Adrenal gland (tissue), 12 donors: Measurements from ENCODE around the gene MRPL38. TPM values are rescaled to one million over a fixed set of nuclear protein-coding genes. Genes with fewer than 3 reads are reported as not detected.
"Not testable (repeated sequence)": the region's sequence is repeated elsewhere in the genome, so short reads cannot be mapped to it uniquely, and the experiment has no call there.

Experiments
- DNase-seq, 7 donors: peaks; one replicate each; pipeline ENCODE4 v3.0.0-alpha.2; 2019 to 2020
- H3K27ac ChIP-seq, 5 donors: fragments of 200-600 bp; sonication (generic) in 4 of 5; 1 replicate in 3 of 5; 2 replicates in 2 of 5; pipeline versions ENCODE4 v1.5.1 to v1.8.0; 2016 to 2020; ENCODE audit warnings: mild to moderate bottlenecking in 1 of 5
- H3K27me3 ChIP-seq: fragments of 200-600 bp; 2 replicates; pipeline ENCODE4 v1.8.0; 2021
- H3K36me3 ChIP-seq, 2 donors: fragments of 200-600 bp; replicated peaks in 1 of 2; 1 replicate in 1 of 2; 2 replicates in 1 of 2; pipeline versions ENCODE4 v1.5.1 to v1.8.0; 2018 to 2022
- H3K4me1 ChIP-seq, 2 donors: fragments of 200-600 bp; replicated peaks in 1 of 2; 1 replicate in 1 of 2; 2 replicates in 1 of 2; pipeline versions ENCODE4 v1.5.1 to v1.8.0; 2018 to 2021
- H3K4me3 ChIP-seq, 4 donors: fragments of 200-600 bp; sonication (generic) in 3 of 4; one replicate each; pipeline ENCODE4 v1.5.1; 2016 to 2018
- H3K9me3 ChIP-seq, 3 donors: fragments of 200-600 bp; sonication (generic) in 1 of 3; replicated peaks in 1 of 3; 1 replicate in 2 of 3; 2 replicates in 1 of 3; pipeline versions ENCODE4 v1.5.1 to v1.8.0; 2016 to 2021
- POLR2A ChIP-seq, 2 donors: fragments of 450-650 bp; IDR thresholded peaks; one replicate each; pipeline ENCODE4 v1.6.1; 2017; ENCODE audit warnings: antibody characterized with exemption in 2 of 2, mild to moderate bottlenecking in 2 of 2, moderate library complexity in 1 of 2
- WGBS, 4 donors: extraction: QIAGEN DNeasy Blood & Tissue Kit in 2 of 4; methylation state at CpG; one replicate each; pipeline versions ENCODE4 v1.1.5 to v1.1.7; 2013 to 2017; 5-methylcytosine and 5-hydroxymethylcytosine counted together
- intact Hi-C, 2 donors: fragments of 100-400 bp; cut with DNase I; formaldehyde crosslinking; loops; one replicate each; pipeline versions ENCODE4 v1.14.1 to v1.15.0; 2022 to 2023
- polyA plus RNA-seq, 3 donors: library from polyadenylated mRNA; stranded (reverse); fragments of 200-250 nt in 2 of 3; fragments of 350-450 nt in 1 of 3; fragmentation: Illumina TruSeq in 1 of 3; extraction: RNeasy Lipid Tissue Mini Kit (QIAGEN cat#74804) in 1 of 3; gene quantifications; one replicate each; pipeline ENCODE4 v1.2.3, GENCODE V29; 2013 to 2014
- total RNA-seq, 9 donors: library from RNA; depleted of rRNA in 4 of 9; stranded (reverse); fragments of >200 nt in 4 of 9; fragments of 120-200 nt in 1 of 9; fragmentation: NEBNext Ultra II Directional in 1 of 9; extraction: Animal tissue kit (Norgen Biotek cat#: 25700) in 1 of 9; gene quantifications; one replicate each; pipeline versions ENCODE4 v1.1.0 to v1.2.4, GENCODE V29; 2013 to 2023
- TF ChIP-seq, protein P1 (sequence below), 6 experiments: fragments of 450-650 bp in 4 of 6; fragments of 200-600 bp in 2 of 6; sonication (generic) in 1 of 6; IDR thresholded peaks; 1 replicate in 5 of 6; 2 replicates in 1 of 6; pipeline versions ENCODE4 v1.5.1 to v1.8.0; 2016 to 2021; ENCODE audit warnings: antibody characterized with exemption in 6 of 6, mild to moderate bottlenecking in 2 of 6, moderate library complexity in 1 of 6
- donor health status: healthy with polysubstance abuse.
- donor health status: Bipolar disorder and iron deficiency.
- donor health status: DM: yes; HTN: yes; CAD: no.
- donor health status: DM: no; HTN: no; CAD: no.
- donor health status: DM: no; HTN: no; CAD: no.
- donor health status: DM: yes; HTN: yes; CAD: no.

Gene MRPL38
- total and polyA plus RNA-seq, 12 donors = 36.7 to 214 (median 82.7) TPM

DNA sequence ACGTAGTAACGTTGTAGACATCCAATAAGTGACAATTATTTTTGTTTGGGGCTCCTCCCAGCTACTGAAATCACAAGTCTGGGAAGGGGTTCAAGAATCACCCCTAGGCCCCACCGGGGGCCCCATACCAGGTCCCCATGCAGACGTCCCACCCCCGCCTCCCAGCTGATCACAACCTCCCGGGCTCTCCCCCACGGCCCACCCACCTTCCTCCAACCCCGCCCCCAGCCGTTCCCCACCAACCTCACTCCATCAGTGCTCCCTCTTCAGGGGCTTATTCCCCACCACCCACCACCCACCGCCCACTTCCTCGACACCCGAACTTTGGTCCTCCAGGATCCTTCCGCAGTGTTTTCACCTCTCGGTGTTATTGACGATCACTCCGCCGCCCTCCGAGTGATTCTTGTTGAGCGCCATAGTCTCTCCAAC, 49.8 kb downstream of the MRPL38 start:
- H3K9me3 ChIP-seq = no peaks in the 10 kb centered on the region
- H3K27me3 ChIP-seq = no peaks in the 10 kb centered on the region
- intact Hi-C loops = no loop called here
- DNase-seq = peak in 1 of 7 donors; percentile 58
- H3K4me1 ChIP-seq = peaks cover 13 to 39% of the 10 kb centered on the region in 2 donors
- H3K36me3 ChIP-seq = peaks cover 0 to 21% of the 10 kb centered on the region in 2 donors
- WGBS, 4 donors = 1 to 3% (median 2%) methylated on average over 12 to 19 of the region's 19 CpGs
- peak overlapping the region in 3 of 4 donors; percentile 20 to 81 (median 58) for H3K4me3 ChIP-seq
- TF ChIP-seq, protein P1, sequence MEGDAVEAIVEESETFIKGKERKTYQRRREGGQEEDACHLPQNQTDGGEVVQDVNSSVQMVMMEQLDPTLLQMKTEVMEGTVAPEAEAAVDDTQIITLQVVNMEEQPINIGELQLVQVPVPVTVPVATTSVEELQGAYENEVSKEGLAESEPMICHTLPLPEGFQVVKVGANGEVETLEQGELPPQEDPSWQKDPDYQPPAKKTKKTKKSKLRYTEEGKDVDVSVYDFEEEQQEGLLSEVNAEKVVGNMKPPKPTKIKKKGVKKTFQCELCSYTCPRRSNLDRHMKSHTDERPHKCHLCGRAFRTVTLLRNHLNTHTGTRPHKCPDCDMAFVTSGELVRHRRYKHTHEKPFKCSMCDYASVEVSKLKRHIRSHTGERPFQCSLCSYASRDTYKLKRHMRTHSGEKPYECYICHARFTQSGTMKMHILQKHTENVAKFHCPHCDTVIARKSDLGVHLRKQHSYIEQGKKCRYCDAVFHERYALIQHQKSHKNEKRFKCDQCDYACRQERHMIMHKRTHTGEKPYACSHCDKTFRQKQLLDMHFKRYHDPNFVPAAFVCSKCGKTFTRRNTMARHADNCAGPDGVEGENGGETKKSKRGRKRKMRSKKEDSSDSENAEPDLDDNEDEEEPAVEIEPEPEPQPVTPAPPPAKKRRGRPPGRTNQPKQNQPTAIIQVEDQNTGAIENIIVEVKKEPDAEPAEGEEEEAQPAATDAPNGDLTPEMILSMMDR (IDR thresholded peaks at IDR 0.05) = no peak
- peak in 1 of 2 donors; percentile 58 for TF ChIP-seq POLR2A (IDR thresholded peaks at IDR 0.05)
- H3K27ac ChIP-seq = peak overlapping the region; percentile 91 to 99 (median 97)

DNA sequence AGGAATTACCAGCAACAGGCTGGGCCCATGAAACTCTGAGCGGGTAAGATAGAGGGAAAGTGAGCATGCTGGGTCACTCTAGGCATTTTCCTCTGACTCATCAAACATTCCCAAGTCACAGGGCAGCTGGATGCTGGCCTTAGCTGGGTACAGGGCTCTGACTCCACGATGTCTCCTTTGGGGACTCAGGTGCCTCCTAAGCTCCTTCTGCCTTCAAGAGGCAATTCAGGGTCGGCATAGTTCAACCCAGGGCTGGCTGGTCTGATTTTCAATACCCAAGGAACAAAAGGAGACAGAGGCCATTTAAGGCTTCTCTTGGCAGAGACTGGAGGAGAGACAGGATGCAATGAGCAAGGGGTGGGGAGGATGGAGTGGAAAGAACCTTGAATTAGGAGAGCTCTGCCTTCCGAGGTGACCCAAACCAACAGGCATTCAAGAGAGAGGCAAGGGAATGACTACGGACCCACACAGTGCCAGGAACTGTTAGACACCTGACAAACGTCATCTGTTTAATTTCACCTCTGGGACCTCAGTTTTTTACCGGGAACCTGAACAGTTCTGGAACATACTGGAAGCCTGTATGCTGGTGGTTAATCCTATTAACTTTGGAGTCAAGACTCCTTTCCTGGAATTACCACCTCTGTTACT, 50.5 kb downstream of the MRPL38 start:
- intact Hi-C loops = no loop called here
- Histone ChIP-seq H3K9me3 (no peaks in the 10 kb centered on the region), H3K4me1 (peaks cover 17 to 45% of the 10 kb centered on the region in 2 donors), H3K27me3 (no peaks in the 10 kb centered on the region), H3K4me3 (peak overlapping the region in 3 of 4 donors; percentile 20 to 81 (median 58)), H3K27ac (peak overlapping the region; percentile 91 to 99 (median 97)), H3K36me3 (peaks cover 0 to 28% of the 10 kb centered on the region in 2 donors)
- WGBS, 4 donors = 9 to 15% (median 11%) methylated on average over 6 to 7 of the region's 7 CpGs
- peak; percentile 61 to 95 for TF ChIP-seq POLR2A (IDR thresholded peaks at IDR 0.05)
- TF ChIP-seq, protein P1 (IDR thresholded peaks at IDR 0.05) = peak in 1 of 6 experiments; percentile 10
- peak; percentile 69 to 87 (median 82) for DNase-seq

DNA sequence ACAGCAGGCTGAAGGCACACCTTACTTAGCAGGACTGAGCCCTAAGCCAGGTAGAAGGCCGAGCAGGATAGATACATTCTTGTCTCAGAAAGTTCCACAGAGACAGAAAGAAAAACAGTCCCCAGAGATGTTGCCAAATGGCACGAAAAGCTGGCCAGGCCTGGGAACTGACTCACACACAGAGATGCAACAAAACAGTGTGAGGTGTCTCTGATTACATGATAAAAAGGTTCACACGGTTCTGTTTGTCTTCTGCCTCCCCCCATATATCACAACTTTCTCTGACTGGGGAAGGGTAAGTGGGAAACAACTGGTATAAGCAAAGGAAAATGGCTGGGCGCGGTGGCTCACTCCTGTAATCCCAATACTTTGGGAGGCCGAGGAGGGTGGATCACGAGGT, 51.3 kb downstream of the MRPL38 start:
- peak in 6 of 7 donors; percentile 73 to 81 (median 76) for DNase-seq
- TF ChIP-seq, protein P1 (IDR thresholded peaks at IDR 0.05) = no peak
- no peak for TF ChIP-seq POLR2A (IDR thresholded peaks at IDR 0.05)
- Histone ChIP-seq H3K27ac (peak overlapping the region; percentile 55 to 99 (median 97)), H3K36me3 (peaks cover 0 to 36% of the 10 kb centered on the region in 2 donors), H3K27me3 (no peaks in the 10 kb centered on the region), H3K4me3 (peak overlapping the region in 1 of 4 donors; percentile 58), H3K9me3 (no peaks in the 10 kb centered on the region), H3K4me1 (peaks cover 21 to 53% of the 10 kb centered on the region in 2 donors)
- intact Hi-C loops = no loop called here
- WGBS, 4 donors = 58 to 66% (median 60%) methylated on average over 7 of the region's 7 CpGs

DNA sequence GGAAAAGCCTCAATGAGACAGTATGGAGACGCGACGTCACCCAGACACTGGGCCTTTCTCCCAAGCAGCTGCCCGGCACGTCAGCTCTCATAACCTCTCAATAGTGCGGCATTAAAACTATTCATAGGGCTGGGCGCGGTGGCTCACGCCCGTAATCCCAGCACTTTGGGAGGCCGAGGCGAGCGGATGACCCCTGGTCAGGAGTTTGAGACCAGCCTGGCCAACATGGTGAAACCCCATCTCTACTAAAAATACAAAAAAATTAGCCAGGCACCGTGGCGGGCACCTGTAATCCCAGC, 53.0 kb downstream of the MRPL38 start:
- H3K9me3 ChIP-seq, H3K27me3 ChIP-seq, intact Hi-C loops, H3K4me3 ChIP-seq, DNase-seq: not testable (repeated sequence)
- Histone ChIP-seq H3K27ac (peak overlapping the region; percentile 2 to 97 (median 41)), H3K36me3 (peaks cover 0 to 54% of the 10 kb centered on the region in 2 donors), H3K4me1 (peaks cover 21 to 63% of the 10 kb centered on the region in 2 donors)
- 91 to 95% (median 93%) methylated on average over 15 of the region's 15 CpGs for WGBS, 4 donors
